BLaER1 (cell line): ENCODE measurements around the gene PPT1.
A peak's percentile ranks its signal among the peaks of the same experiment; 100 is the strongest.
"Not testable (repeated sequence)": the region's sequence is repeated elsewhere in the genome, so short reads cannot be mapped to it uniquely, and the experiment has no call there.

Source experiments
- H3K27ac ChIP-seq: shearing (Covaris generic); formaldehyde crosslinking; 2 replicates; pipeline ENCODE4 v1.8.1; 2022
- H3K27me3 ChIP-seq: shearing (Covaris generic); formaldehyde crosslinking; 2 replicates; pipeline ENCODE4 v1.8.1; 2022
- H3K36me3 ChIP-seq: shearing (Covaris generic); formaldehyde crosslinking; 2 replicates; pipeline ENCODE4 v1.8.1; 2022
- H3K4me1 ChIP-seq: shearing (Covaris generic); formaldehyde crosslinking; 2 replicates; pipeline ENCODE4 v1.8.1; 2022
- H3K4me2 ChIP-seq: shearing (Covaris generic); formaldehyde crosslinking; 2 replicates; pipeline ENCODE4 v1.8.1; 2022
- H3K4me3 ChIP-seq: shearing (Covaris generic); formaldehyde crosslinking; 2 replicates; pipeline ENCODE4 v1.8.1; 2022
- H3K9ac ChIP-seq: shearing (Covaris generic); formaldehyde crosslinking; 2 replicates; pipeline ENCODE4 v1.8.1; 2022
- H3K9me3 ChIP-seq: shearing (Covaris generic); formaldehyde crosslinking; 2 replicates; pipeline ENCODE4 v1.8.1; 2022
- H4K20me1 ChIP-seq: shearing (Covaris generic); formaldehyde crosslinking; 2 replicates; pipeline ENCODE4 v1.8.1; 2022
- Cebpa-rat ChIP-seq: shearing (Covaris generic); IDR thresholded peaks from 2 replicates; pipeline ENCODE4 v1.8.1; 2022

The PPT1 gene

GRCh38 chr1:40094466-40095110 is 2.5 kb downstream of the PPT1 start:
- peaks cover 34% of the 10 kb centered on the region for H3K4me1 ChIP-seq
- H3K27ac ChIP-seq = no peak overlapping the region
- H3K9me3 ChIP-seq = no peaks in the 10 kb centered on the region
- H3K9ac ChIP-seq = no peak overlapping the region
- H4K20me1 ChIP-seq = no peaks in the 10 kb centered on the region
- no peak for TF ChIP-seq Cebpa-rat
- no peaks in the 10 kb centered on the region for H3K27me3 ChIP-seq
- 0 out of 2 replicates have a peak overlapping the region, but pooled peaks have one; percentile 18 for H3K4me2 ChIP-seq
- H3K4me3 ChIP-seq = no peak overlapping the region
- peaks cover 47% of the 10 kb centered on the region for H3K36me3 ChIP-seq

DNA sequence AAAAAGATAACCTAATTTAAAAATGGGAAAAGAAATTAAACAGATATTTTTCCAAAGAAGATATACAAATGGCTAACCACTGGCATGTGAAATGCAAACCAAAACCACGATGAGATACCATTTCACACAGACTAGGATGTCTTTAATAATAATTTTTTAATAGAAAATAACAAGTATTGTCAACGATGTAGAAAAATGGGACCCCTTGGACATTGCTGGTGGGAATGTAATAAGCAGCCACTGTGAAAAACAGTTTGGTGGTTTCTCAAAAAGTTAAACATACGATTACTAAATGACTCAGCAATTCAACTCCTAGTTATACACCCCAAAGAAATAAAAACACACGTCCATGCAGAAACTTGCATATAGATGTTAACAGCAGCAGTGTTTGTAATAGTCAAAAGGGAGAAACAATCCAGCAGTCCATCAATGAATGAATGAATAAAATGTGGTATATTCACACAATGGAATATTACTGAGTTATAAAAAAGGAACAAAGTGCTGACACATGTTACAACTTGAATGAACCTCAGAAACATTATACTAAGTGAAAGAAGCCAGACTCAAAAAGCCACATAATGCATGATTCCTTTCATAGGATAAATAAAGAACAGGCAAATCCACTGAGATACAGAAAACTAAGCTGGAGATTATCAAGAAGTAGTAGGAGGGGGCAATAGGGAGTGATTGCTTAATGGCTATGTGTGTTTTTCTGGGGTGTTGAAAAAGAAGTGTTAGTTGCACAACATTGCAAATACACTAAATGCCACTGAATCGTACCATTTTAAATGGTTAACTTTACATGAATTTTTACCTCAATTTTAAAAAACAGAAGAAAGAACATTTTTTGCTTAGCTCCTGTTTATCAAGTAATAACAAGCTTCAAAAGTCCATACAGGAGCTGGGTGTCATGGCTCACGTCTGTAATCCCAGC is 4.1 kb downstream of the PPT1 start:
- Histone ChIP-seq H3K4me3 (no peak overlapping the region), H3K9me3 (no peaks in the 10 kb centered on the region), H3K27me3 (no peaks in the 10 kb centered on the region), H3K4me1 (peaks cover 34% of the 10 kb centered on the region), H3K4me2 (no peak overlapping the region), H3K36me3 (peaks cover 63% of the 10 kb centered on the region), H4K20me1 (no peaks in the 10 kb centered on the region), H3K9ac (no peak overlapping the region), H3K27ac (no peak overlapping the region)
- TF ChIP-seq Cebpa-rat = no peak

GRCh38 chr1:40092241-40092640 is 4.8 kb downstream of the PPT1 start:
- no peak overlapping the region for H3K9ac ChIP-seq
- H4K20me1 ChIP-seq = no peaks in the 10 kb centered on the region
- no peaks in the 10 kb centered on the region for H3K9me3 ChIP-seq
- no peaks in the 10 kb centered on the region for H3K27me3 ChIP-seq
- no peak overlapping the region for H3K4me3 ChIP-seq
- no peak overlapping the region for H3K4me2 ChIP-seq
- no peak for TF ChIP-seq Cebpa-rat
- peaks cover 71% of the 10 kb centered on the region for H3K36me3 ChIP-seq
- H3K4me1 ChIP-seq = peaks cover 28% of the 10 kb centered on the region
- H3K27ac ChIP-seq = no peak overlapping the region

DNA sequence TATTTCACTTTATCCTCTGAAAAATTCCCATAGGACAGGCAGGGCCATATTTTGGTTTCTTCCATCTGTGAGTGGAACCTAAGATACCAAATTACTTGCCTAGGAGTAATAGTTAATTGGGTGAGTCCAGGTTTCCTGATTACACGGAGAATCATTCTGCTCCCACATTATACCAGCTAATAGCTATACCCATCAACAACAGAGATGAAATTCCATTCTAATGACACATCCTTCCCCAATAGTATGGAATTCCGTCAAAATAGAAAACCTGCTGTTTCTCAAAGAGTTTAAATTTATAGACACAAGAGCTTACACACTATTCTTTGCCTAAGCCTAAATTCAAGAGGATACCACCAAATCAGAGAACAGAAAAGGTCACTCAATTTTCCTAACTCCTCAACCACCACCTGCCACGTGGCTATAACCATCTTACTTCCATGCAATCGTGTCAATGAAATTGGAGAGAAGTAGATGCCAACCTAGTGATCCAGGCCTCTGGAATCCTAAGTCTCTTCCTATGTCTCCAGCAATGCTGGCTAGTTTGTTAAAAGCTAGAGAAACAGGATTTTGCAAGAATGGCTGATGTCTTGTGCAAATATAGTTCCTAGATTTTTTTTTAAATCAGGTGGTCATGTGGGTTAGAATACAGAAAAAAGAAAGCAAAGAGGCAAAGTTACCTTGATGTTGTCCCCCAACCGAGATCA is 6.2 kb downstream of the PPT1 start:
- no peaks in the 10 kb centered on the region for H3K27me3 ChIP-seq
- no peaks in the 10 kb centered on the region for H4K20me1 ChIP-seq
- no peak overlapping the region for H3K4me2 ChIP-seq
- peaks cover 85% of the 10 kb centered on the region for H3K36me3 ChIP-seq
- no peak overlapping the region for H3K9ac ChIP-seq
- TF ChIP-seq Cebpa-rat = no peak
- no peak overlapping the region for H3K4me3 ChIP-seq
- H3K9me3 ChIP-seq = no peaks in the 10 kb centered on the region
- H3K27ac ChIP-seq = no peak overlapping the region
- H3K4me1 ChIP-seq = peaks cover 19% of the 10 kb centered on the region

DNA sequence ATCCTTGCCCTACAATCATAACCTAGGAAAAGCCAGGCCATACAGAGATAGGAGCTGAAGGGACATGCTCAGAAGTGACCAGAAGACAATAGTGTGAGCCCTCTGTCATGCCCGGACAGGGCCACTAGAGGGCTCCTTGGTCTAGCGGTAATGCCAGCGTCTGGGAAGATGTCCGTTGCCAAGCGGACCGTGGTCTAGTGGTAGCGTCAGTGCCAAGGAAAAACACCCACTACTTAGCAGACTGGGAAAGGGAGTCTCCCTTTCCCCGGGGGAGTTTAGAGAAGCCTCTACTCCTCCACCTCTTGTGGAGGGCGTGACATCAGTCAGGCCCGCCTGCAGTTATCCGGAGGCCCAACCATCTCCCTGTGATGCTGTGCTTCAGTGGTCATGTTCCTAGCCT is 12.3 kb downstream of the PPT1 start:
- H3K27ac ChIP-seq, H3K4me2 ChIP-seq, H3K4me3 ChIP-seq, H3K9me3 ChIP-seq, H3K4me1 ChIP-seq, H4K20me1 ChIP-seq, H3K27me3 ChIP-seq, H3K9ac ChIP-seq: not testable (repeated sequence)
- H3K36me3 ChIP-seq = peaks cover 97% of the 10 kb centered on the region

- Histone ChIP-seq H3K4me1 (no peaks in the 10 kb centered on the region), H3K4me2 (no peak overlapping the region), H3K27ac (no peak overlapping the region), H4K20me1 (no peaks in the 10 kb centered on the region), H3K27me3 (no peaks in the 10 kb centered on the region), H3K9me3 (no peaks in the 10 kb centered on the region), H3K4me3 (no peak overlapping the region), H3K36me3 (peaks cover 95% of the 10 kb centered on the region), H3K9ac (no peak overlapping the region)
- no peak for TF ChIP-seq Cebpa-rat
Observed at GRCh38 chr1:40081871-40082270, 15.2 kb downstream of the PPT1 start.

DNA sequence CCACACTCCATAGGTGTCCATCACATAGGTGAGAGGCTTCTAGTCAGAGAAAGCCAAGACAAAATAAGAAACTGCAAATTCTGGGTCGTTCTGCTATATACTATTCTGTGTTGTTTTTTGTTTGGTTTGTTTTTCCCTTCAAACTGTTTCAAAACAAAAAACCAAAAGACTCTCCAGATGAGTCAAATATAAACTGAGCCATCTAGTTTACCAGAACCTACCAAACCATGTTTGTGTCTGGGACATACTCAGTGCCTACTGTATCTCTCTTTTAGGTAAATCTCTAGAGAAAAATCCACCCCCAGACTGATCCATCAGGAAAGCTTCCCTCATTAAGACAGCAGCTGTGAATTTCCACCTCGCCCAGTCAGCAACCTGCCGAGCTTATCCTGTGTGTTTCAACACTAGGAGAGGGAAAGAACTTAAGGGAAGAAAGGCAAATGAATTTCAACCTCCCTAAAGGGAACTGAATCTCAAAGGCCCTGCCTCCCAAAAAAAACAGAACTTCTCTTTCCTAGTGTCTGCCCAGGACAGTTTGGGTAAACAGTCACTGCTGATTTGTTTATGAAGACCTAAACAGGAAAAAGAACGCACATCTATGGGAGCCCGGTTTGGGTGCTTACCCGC is 17.2 kb downstream of the PPT1 start:
- Histone ChIP-seq H3K4me1 (no peaks in the 10 kb centered on the region), H4K20me1 (no peaks in the 10 kb centered on the region), H3K36me3 (peaks cover 95% of the 10 kb centered on the region), H3K4me2 (no peak overlapping the region), H3K27ac (0 out of 2 replicates have a peak overlapping the region, but pooled peaks have one; percentile 12), H3K27me3 (no peaks in the 10 kb centered on the region), H3K9ac (no peak overlapping the region), H3K9me3 (no peaks in the 10 kb centered on the region), H3K4me3 (no peak overlapping the region)
- no peak for TF ChIP-seq Cebpa-rat

DNA sequence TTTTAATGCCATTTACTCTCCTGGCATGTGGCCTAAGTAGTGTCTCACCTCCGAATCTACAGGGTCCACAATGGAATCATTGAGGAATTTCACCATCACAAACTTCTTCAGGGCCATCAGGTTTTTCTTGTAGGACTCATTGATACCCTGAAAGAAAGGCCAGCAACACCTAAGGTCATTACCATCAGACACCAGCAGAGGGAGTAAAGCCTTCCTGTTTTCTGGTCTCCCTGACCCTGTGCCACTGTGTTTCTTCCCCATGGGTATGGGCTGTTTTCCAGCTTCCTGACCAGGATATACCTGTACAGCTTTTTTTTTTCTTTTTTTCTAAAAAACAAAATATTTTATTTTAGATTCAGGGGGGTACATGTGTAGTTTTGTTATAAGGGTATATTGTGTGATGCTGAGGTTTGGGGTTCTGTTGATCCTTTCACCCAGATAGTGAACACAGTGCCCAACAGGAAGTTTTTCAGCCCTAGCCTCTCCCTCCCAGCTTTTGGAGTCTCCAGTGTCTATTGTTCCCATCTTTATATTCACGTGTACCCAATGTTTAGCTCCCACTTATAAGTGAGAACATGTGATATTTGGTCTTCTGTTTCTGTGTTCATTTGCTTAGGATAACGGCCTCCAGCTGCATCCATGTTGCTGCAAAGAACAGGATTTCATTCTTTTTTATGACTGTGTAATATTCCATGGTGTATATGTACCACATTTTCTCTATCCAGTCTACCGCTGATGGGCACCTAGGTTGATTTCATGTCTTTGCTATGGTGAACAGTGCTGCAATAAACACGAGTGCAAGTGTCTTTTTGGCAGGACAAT is 18.3 kb downstream of the PPT1 start:
- no peak overlapping the region for H3K27ac ChIP-seq
- no peaks in the 10 kb centered on the region for H3K27me3 ChIP-seq
- peaks cover 4% of the 10 kb centered on the region for H3K4me1 ChIP-seq
- H3K9me3 ChIP-seq = no peaks in the 10 kb centered on the region
- no peak for TF ChIP-seq Cebpa-rat
- no peak overlapping the region for H3K4me2 ChIP-seq
- H3K9ac ChIP-seq = no peak overlapping the region
- H4K20me1 ChIP-seq = no peaks in the 10 kb centered on the region
- no peak overlapping the region for H3K4me3 ChIP-seq
- peaks cover 95% of the 10 kb centered on the region for H3K36me3 ChIP-seq

DNA sequence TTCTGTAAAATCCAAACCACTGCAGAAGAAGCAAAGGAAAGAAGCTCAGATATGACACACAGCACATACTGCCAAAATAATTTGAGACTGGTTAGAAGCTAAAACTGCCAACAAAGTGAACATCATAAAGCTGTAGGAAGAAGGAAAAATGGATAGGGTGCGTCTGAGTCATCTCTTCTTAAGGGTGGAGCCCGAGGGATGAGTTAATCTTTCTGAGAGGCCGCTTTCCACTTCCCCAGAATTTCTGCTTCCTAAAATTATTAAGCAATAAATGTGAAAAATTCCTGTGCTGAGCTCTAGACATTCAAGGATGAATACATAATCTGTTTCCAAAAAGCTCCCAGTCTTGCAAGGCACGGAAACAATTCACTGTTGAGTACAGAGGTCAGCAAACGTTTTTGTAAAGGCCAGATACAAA is 20.1 kb downstream of the PPT1 start:
- no peak for TF ChIP-seq Cebpa-rat
- no peaks in the 10 kb centered on the region for H3K9me3 ChIP-seq
- no peak overlapping the region for H3K4me3 ChIP-seq
- no peak overlapping the region for H3K4me2 ChIP-seq
- peaks cover 14% of the 10 kb centered on the region for H3K4me1 ChIP-seq
- H3K27me3 ChIP-seq = no peaks in the 10 kb centered on the region
- no peak overlapping the region for H3K27ac ChIP-seq
- peaks cover 96% of the 10 kb centered on the region for H3K36me3 ChIP-seq
- no peaks in the 10 kb centered on the region for H4K20me1 ChIP-seq
- H3K9ac ChIP-seq = peak overlapping the region; percentile 8; the same call in 1 of the 2 replicates
